DND-41 (cell line): Measurements from ENCODE around the gene RAD23A.

ENCODE experiments used
- ATAC-seq: fragments of 200-7000 bp; cut with Tn5 transposase; 3 replicates; pipeline ENCODE4 v1.9.1; 2021; ENCODE audit warnings: low read depth; ENCODE audit not compliant: insufficient read depth
- DNase-seq: peaks from one replicate; pipeline ENCODE4 v3.0.0-alpha.2; 2020
- H2AFZ ChIP-seq: 2 replicates; pipeline ENCODE4 v1.6.0; 2012; ENCODE audit warnings: low read depth, low read length
- H3K27ac ChIP-seq: 2 replicates; pipeline ENCODE4 v1.5.1; 2012; ENCODE audit warnings: low read length, inconsistent platforms
- H3K27me3 ChIP-seq: fragments of 200-600 bp; sonication (generic); 2 replicates; pipeline ENCODE4 v1.6.0; 2012; ENCODE audit warnings: low read length, mild to moderate bottlenecking, inconsistent platforms; ENCODE audit not compliant: insufficient read depth, poor library complexity
- H3K36me3 ChIP-seq: 2 replicates; pipeline ENCODE4 v1.5.1; 2012; ENCODE audit warnings: low read length, inconsistent platforms; ENCODE audit not compliant: insufficient read depth
- H3K4me1 ChIP-seq: 2 replicates; pipeline ENCODE4 v1.5.1; 2012; ENCODE audit warnings: mild to moderate bottlenecking, low read length; ENCODE audit not compliant: insufficient read depth
- H3K4me2 ChIP-seq: 2 replicates; pipeline ENCODE4 v1.6.0; 2012; ENCODE audit warnings: mild to moderate bottlenecking, moderate library complexity, low read length, inconsistent platforms; ENCODE audit not compliant: insufficient read depth
- H3K4me3 ChIP-seq, 2 experiments: fragments of 200-600 bp in 1 of 2; shearing (Covaris generic) in 1 of 2; 2 replicates each; pipeline ENCODE4 v1.5.1; 2012 to 2016; ENCODE audit warnings: inconsistent platforms in 2 of 2, low read length in 2 of 2, mild to moderate bottlenecking in 2 of 2, low read depth in 1 of 2, moderate library complexity in 1 of 2
- H3K79me2 ChIP-seq: 2 replicates; pipeline ENCODE4 v1.6.0; 2012; ENCODE audit warnings: low read length, inconsistent platforms; ENCODE audit not compliant: insufficient read depth
- H3K9ac ChIP-seq: 2 replicates; pipeline ENCODE4 v1.6.0; 2012; ENCODE audit warnings: low read depth, mild to moderate bottlenecking, inconsistent platforms, low read length, moderate library complexity
- H3K9me3 ChIP-seq: 2 replicates; pipeline ENCODE4 v1.5.1; 2012; ENCODE audit warnings: low read length, moderate library complexity, mild to moderate bottlenecking, inconsistent platforms; ENCODE audit not compliant: insufficient read depth, severe bottlenecking
- H4K20me1 ChIP-seq: 2 replicates; pipeline ENCODE4 v1.6.0; 2012; ENCODE audit warnings: low read length; ENCODE audit not compliant: insufficient read depth
- EZH2 ChIP-seq: IDR thresholded peaks from 3 replicates; pipeline ENCODE4 v1.6.1; 2012; ENCODE audit warnings: borderline replicate concordance, low read depth, mild to moderate bottlenecking, moderate library complexity, low read length, inconsistent platforms; ENCODE audit not compliant: severe bottlenecking
- TF ChIP-seq, protein P1 (sequence below): IDR thresholded peaks from 2 replicates; pipeline ENCODE4 v1.5.1; 2012; ENCODE audit warnings: borderline replicate concordance, low read length, moderate library complexity, mild to moderate bottlenecking; ENCODE audit not compliant: poor library complexity, severe bottlenecking; ENCODE audit errors: extremely low read depth

Gene RAD23A

DNA sequence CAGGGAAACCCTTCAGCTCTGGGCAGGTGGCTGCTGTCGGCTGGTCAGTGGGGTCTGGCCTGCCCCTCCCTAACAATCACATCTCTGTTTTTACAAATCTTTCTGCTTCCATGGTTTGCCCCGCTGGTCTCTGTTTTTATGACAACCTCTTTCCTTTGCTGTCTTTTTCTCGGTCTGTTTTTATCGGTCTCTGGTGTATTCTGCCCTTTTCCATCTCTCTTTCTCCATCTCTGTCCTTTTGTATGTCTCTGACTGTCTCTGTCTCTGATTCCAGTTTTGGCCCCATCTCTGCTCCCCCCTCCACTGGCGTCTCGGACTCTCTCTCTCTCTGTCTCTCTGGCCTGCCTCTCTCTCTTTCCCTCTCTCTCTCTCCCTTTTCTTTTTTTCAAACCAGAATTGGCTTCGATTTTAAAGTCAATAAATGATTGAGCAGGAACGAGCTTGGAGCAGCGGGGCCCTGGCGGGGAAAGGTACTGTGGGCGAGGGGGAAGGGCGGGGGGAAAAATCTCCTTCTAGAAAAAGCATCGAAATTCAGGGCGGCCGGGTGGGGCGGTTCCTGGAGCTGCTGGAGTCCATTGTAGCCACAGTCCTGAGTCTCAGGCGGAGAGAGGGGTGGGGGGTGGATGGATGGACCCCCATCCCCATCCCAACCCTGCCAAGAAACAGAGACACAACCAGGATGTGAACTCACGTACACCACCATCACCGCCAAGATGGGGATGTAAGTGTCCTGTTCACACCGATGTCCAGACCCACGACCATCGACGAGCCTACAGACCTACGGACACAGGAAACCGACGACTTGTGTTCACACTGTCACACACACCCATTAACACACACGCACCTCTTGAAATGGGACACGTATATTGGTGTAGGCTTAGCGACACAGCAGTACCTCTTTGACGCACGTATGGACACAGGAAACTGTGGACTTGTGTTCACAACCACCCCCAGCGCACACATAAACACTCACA is 52.6 kb downstream of the RAD23A start:
- ATAC-seq, result no peak
- H2AFZ ChIP-seq, result no peak overlapping the region
- no peak overlapping the region for H3K27ac ChIP-seq
- H3K4me1 ChIP-seq, result peaks cover 19% of the 10 kb centered on the region
- no peak overlapping the region for H3K4me3 ChIP-seq
- peaks cover 4% of the 10 kb centered on the region; the same call in 1 of the 2 replicates for H3K79me2 ChIP-seq
- H3K27me3 ChIP-seq, result peaks cover 6% of the 10 kb centered on the region
- no peak for DNase-seq
- no peak overlapping the region for H3K4me2 ChIP-seq
- peaks cover 27% of the 10 kb centered on the region for H4K20me1 ChIP-seq
- TF ChIP-seq, protein P1, sequence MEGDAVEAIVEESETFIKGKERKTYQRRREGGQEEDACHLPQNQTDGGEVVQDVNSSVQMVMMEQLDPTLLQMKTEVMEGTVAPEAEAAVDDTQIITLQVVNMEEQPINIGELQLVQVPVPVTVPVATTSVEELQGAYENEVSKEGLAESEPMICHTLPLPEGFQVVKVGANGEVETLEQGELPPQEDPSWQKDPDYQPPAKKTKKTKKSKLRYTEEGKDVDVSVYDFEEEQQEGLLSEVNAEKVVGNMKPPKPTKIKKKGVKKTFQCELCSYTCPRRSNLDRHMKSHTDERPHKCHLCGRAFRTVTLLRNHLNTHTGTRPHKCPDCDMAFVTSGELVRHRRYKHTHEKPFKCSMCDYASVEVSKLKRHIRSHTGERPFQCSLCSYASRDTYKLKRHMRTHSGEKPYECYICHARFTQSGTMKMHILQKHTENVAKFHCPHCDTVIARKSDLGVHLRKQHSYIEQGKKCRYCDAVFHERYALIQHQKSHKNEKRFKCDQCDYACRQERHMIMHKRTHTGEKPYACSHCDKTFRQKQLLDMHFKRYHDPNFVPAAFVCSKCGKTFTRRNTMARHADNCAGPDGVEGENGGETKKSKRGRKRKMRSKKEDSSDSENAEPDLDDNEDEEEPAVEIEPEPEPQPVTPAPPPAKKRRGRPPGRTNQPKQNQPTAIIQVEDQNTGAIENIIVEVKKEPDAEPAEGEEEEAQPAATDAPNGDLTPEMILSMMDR, result no peak
- no peak for TF ChIP-seq EZH2
- H3K36me3 ChIP-seq, result no peaks in the 10 kb centered on the region
- no peaks in the 10 kb centered on the region for H3K9me3 ChIP-seq
- H3K9ac ChIP-seq, result no peak overlapping the region

DNA sequence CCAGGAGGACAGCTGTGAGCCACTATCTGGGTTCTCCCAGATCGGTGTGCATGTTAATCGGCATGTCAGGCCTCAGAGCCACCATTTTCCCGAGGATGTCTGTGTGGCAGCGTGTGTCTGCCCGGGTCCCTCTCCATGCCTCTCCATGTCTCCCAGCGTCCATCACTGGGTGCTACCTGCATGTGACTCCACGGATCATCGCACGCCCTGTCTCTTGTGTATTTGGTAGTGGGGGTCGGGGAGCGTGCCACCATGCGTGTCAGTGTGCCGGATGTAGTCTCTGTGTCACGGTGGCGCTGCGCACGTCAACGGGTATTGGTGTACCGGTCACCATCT is 55.5 kb downstream of the RAD23A start:
- Histone ChIP-seq H3K36me3 (no peaks in the 10 kb centered on the region), H3K4me2 (no peak overlapping the region), H4K20me1 (peaks cover 35% of the 10 kb centered on the region), H2AFZ (no peak overlapping the region), H3K79me2 (no peaks in the 10 kb centered on the region), H3K4me3 (no peak overlapping the region), H3K27me3 (no peaks in the 10 kb centered on the region), H3K27ac (no peak overlapping the region), H3K9ac (no peak overlapping the region), H3K4me1 (peaks cover 7% of the 10 kb centered on the region), H3K9me3 (no peaks in the 10 kb centered on the region)
- ATAC-seq, result no peak
- no peak for TF ChIP-seq EZH2
- TF ChIP-seq, protein P1, result no peak
- no peak for DNase-seq

DNA sequence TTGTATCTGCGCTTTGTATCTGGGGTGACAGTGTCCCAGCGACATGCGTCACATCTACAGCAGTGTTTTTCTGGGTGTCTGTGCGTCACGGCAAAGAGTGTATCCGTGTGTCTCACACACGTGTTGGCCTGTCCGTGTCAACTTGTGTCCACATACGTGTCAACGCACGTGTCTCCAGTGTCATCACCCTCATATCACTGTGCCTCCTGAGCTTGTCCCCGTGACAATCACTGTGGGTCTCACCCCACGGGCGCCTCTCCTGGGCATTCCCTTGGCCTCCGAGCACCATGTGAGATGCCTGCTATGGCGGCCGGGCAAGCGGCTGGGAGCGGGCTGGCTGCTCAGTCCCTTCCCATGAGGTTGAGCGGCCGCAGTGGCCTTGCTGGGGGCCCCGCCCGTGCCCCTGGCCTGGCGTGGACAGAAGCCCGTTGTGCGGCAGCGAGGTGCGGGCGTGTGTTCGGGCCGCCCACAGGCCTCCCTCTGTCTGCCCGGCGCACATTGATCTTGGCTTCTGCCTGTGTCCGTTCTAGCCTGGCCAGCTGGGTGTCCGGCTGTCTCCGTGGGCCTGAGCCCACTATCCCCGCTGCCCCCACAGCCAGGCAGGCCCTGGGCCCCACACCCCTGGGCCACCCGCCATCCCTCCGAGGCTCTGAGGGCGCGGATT is 56.0 kb downstream of the RAD23A start:
- no peak for DNase-seq
- Histone ChIP-seq H3K4me2 (no peak overlapping the region), H3K79me2 (no peaks in the 10 kb centered on the region), H3K9ac (no peak overlapping the region), H3K36me3 (no peaks in the 10 kb centered on the region), H3K27me3 (no peaks in the 10 kb centered on the region), H2AFZ (no peak overlapping the region), H3K9me3 (no peaks in the 10 kb centered on the region), H4K20me1 (peaks cover 35% of the 10 kb centered on the region), H3K4me3 (no peak overlapping the region), H3K27ac (no peak overlapping the region), H3K4me1 (peaks cover 4% of the 10 kb centered on the region)
- no peak for ATAC-seq
- no peak for TF ChIP-seq EZH2
- TF ChIP-seq, protein P1, result no peak
